Stimulated activated CD8-positive, alpha-beta memory T cell treated with anti-CD3 and anti-CD28 coated beads, Interleukin-4, amount 100 ng/mL, for 1 hour (primary cell): Measurements from ENCODE around the gene STAT3.

Experiments
- DNase-seq, 2 donors: peaks; one replicate each; pipeline ENCODE4 v3.0.0-alpha.2; 2020; ENCODE audit warnings: low read depth in 2 of 2, low spot score in 1 of 2

STAT3 gene

GRCh38 chr17:42354956-42355843 lies 33.0 kb downstream of the STAT3 start:
- no peak for DNase-seq

- DNase-seq, result no peak
These were observed 40.1 kb downstream of the STAT3 start for GRCh38 chr17:42348104-42348503.

GRCh38 chr17:42347606-42348005 lies 40.6 kb downstream of the STAT3 start:
- DNase-seq, result no peak

- DNase-seq, result no peak
These were observed 41.0 kb downstream of the STAT3 start for GRCh38 chr17:42347198-42347597.

- no peak for DNase-seq
These were observed 41.8 kb downstream of the STAT3 start for GRCh38 chr17:42346481-42346880.

- no peak for DNase-seq
These were observed 42.7 kb downstream of the STAT3 start for GRCh38 chr17:42345396-42346073.

- no peak for DNase-seq
These were observed 45.8 kb downstream of the STAT3 start for GRCh38 chr17:42342242-42343008.

- no peak for DNase-seq
These were observed 46.7 kb downstream of the STAT3 start for GRCh38 chr17:42341568-42341967.

GRCh38 chr17:42340691-42341127 lies 47.5 kb downstream of the STAT3 start:
- DNase-seq, result no peak

GRCh38 chr17:42339221-42339620 lies 49.0 kb downstream of the STAT3 start:
- DNase-seq, result no peak

GRCh38 chr17:42338427-42338985 lies 49.7 kb downstream of the STAT3 start:
- no peak for DNase-seq

GRCh38 chr17:42337442-42337841 lies 50.8 kb downstream of the STAT3 start:
- peak in 1 of 2 donors; percentile 33 for DNase-seq

GRCh38 chr17:42334677-42335076 lies 53.6 kb downstream of the STAT3 start:
- no peak for DNase-seq

- DNase-seq, result no peak
These were observed 55.2 kb downstream of the STAT3 start for GRCh38 chr17:42333053-42333452.

- DNase-seq, result no peak
These were observed 58.9 kb downstream of the STAT3 start for GRCh38 chr17:42329025-42329976.

GRCh38 chr17:42325026-42325425 lies 63.2 kb downstream of the STAT3 start:
- no peak for DNase-seq

GRCh38 chr17:42323268-42323773 lies 64.9 kb downstream of the STAT3 start:
- no peak for DNase-seq

GRCh38 chr17:42322382-42323267 lies 65.6 kb downstream of the STAT3 start:
- DNase-seq, result peak; percentile 89 to 91

- no peak for DNase-seq
These were observed 66.7 kb downstream of the STAT3 start for GRCh38 chr17:42321555-42321954.
